ENCODE results near the gene TBC1D14. TPM values are rescaled to one million over a fixed set of nuclear protein-coding genes. Genes with fewer than 3 reads are reported as not detected.

The TBC1D14 gene
- total and polyA plus RNA-seq, 2 of the 4 experiments (the other 2 are of a cell fraction), result 31.7 to 40.7 TPM

GRCh38 chr4:7062816-7063215, 153.2 kb downstream of the TBC1D14 start:
- DNase-seq (no peak), ATAC-seq (ENCODE audit: low read depth) (no peak)
- no peak overlapping the region for H3K4me2 ChIP-seq (ENCODE audit: low read depth, low read length)
- CTCF ChIA-PET, result interaction anchor here (0.6 kb wide), 1 partner anchor 146 kb away, joined by 3 read pairs; no protein-coding TSS in a partner anchor
- H3K18ac ChIP-seq (ENCODE audit: low read depth, low read length), result no peak overlapping the region
- H3K4ac ChIP-seq (ENCODE audit: low read depth, low read length), result no peak overlapping the region
- H3K14ac ChIP-seq (replicated peaks; ENCODE audit: low read depth, low read length), result no peak overlapping the region
- peaks cover 43% of the 10 kb centered on the region for H3K36me3 ChIP-seq (ENCODE audit: control insufficient read depth, insufficient read depth, low read length)
- POLR2A ChIA-PET (ENCODE audit: unreplicated experiment), result no interaction called here
- H3K4me3 ChIP-seq (ENCODE audit: insufficient read depth, low read depth, low read length), result no peak overlapping the region
- no peak overlapping the region for H2AK9ac ChIP-seq (replicated peaks; ENCODE audit: low read depth, low read length, poor library complexity)
- H3K9ac ChIP-seq (ENCODE audit: low read depth, low read length), result no peak overlapping the region
- no peak overlapping the region for H4K5ac ChIP-seq (ENCODE audit: low read depth, low read length)
- in situ Hi-C loops (cut with MboI; ENCODE audit: low sequenced_read_pairs) (no loop called here), intact Hi-C loops (cut with micrococcal nuclease) (no loop called here), dilution Hi-C loops (cut with HindIII; ENCODE audit: low sequenced_read_pairs, unreplicated experiment) (no loop called here)
- no peak overlapping the region for H3K23ac ChIP-seq (ENCODE audit: low read depth, low read length)
- peaks cover 23% of the 10 kb centered on the region for H4K20me1 ChIP-seq (ENCODE audit: insufficient read depth, low read length)
- H2BK20ac ChIP-seq (ENCODE audit: low read depth, low read length), result no peak overlapping the region
- H2BK120ac ChIP-seq (ENCODE audit: low read depth, low read length), result no peak overlapping the region
- no peaks in the 10 kb centered on the region for H3K27me3 ChIP-seq (ENCODE audit: control insufficient read depth, insufficient read depth, low read length)
- H2BK15ac ChIP-seq (ENCODE audit: low read depth, low read length), result no peak overlapping the region
- no CpG with 5 or more reads among the region's 4 CpGs for WGBS, 2 experiments (ENCODE audit: extremely low coverage in 2 of 2, insufficient read length in 1 of 2)
- H4K8ac ChIP-seq (ENCODE audit: low read depth in 2 of 2, low read length in 2 of 2), result no peak overlapping the region
- no peak overlapping the region for H4K91ac ChIP-seq (ENCODE audit: insufficient read depth, low read depth, low read length)
- H3K4me1 ChIP-seq (ENCODE audit: control insufficient read depth, insufficient read depth, low read length), result peaks cover 4% of the 10 kb centered on the region; the same call in 1 of the 2 replicates
- H2AK5ac ChIP-seq (ENCODE audit: low read depth, low read length), result no peak overlapping the region
- peaks cover 3% of the 10 kb centered on the region; the same call in 1 of the 2 replicates for H3K9me1 ChIP-seq (ENCODE audit: insufficient read depth, low read length)
- H3K56ac ChIP-seq (ENCODE audit: extremely low read depth, insufficient read depth, low read length), result no peak overlapping the region
- no TSS peak for BruUV-seq (replicated peaks)
- H3K27ac ChIP-seq (ENCODE audit: insufficient read depth, low read length), result no peak overlapping the region
- no peak overlapping the region for H2BK5ac ChIP-seq (ENCODE audit: low read depth, low read length, poor library complexity, severe bottlenecking)
- H3K9me3 ChIP-seq (ENCODE audit: control insufficient read depth, insufficient read depth, low read length), result no peaks in the 10 kb centered on the region
- H3K79me1 ChIP-seq (ENCODE audit: low read depth in 1 of 2, low read length in 2 of 2), result peaks cover 44 to 58% of the 10 kb centered on the region in 2 experiments
- no peak overlapping the region for H2AFZ ChIP-seq (replicated peaks; ENCODE audit: low read length, poor library complexity)
- no peak for TF ChIP-seq SMC3 (IDR thresholded peaks at IDR 0.05; ENCODE audit: low read depth, low read length)
- TF ChIP-seq RAD21 (IDR thresholded peaks at IDR 0.05; ENCODE audit: low read length), result no peak
- no peak for TF ChIP-seq MAFK (IDR thresholded peaks at IDR 0.05; ENCODE audit: low read depth, low read length)
- TF ChIP-seq ELK1 (IDR thresholded peaks at IDR 0.05; ENCODE audit: borderline replicate concordance, low read depth, low read length), result no peak
- no peak for TF ChIP-seq POLR2A (IDR thresholded peaks at IDR 0.05; ENCODE audit: low read depth, low read length)
- no peak for TF ChIP-seq RFX5 (IDR thresholded peaks at IDR 0.05; ENCODE audit: low read depth, low read length)
- no peak for TF ChIP-seq FOS (IDR thresholded peaks at IDR 0.05; ENCODE audit: low read depth, low read length)
- no peak for TF ChIP-seq BHLHE40 (IDR thresholded peaks at IDR 0.05; ENCODE audit: low read depth, low read length)
- no peak for TF ChIP-seq CHD1 (IDR thresholded peaks at IDR 0.05; ENCODE audit: low read depth, low read length)
- no peak for TF ChIP-seq CEBPB (IDR thresholded peaks at IDR 0.05; ENCODE audit: low read depth, low read length)
- no peak for TF ChIP-seq USF2 (IDR thresholded peaks at IDR 0.05; ENCODE audit: low read depth, low read length)
- no peak for TF ChIP-seq CTCF (conservative IDR thresholded peaks at IDR 0.05; ENCODE audit: low read depth, low read length)
- no peak for TF ChIP-seq NFE2L2 (IDR thresholded peaks at IDR 0.05; ENCODE audit: low read depth, low read length)
- no peak for TF ChIP-seq MAZ (IDR thresholded peaks at IDR 0.05; ENCODE audit: borderline replicate concordance, low read depth, low read length)
- TF ChIP-seq MXI1 (IDR thresholded peaks at IDR 0.05; ENCODE audit: borderline replicate concordance, low read depth, low read length), result no peak
- no peak for TF ChIP-seq RCOR1 (IDR thresholded peaks at IDR 0.05; ENCODE audit: insufficient replicate concordance, low read length)
